Measurements from ENCODE around the gene RBM10. TPM values are rescaled to one million over a fixed set of nuclear protein-coding genes. Genes with fewer than 3 reads are reported as not detected.

RBM10 gene
- polyA plus RNA-seq, 5 donors = 39.2 to 59.0 (median 48.4) TPM

DNA sequence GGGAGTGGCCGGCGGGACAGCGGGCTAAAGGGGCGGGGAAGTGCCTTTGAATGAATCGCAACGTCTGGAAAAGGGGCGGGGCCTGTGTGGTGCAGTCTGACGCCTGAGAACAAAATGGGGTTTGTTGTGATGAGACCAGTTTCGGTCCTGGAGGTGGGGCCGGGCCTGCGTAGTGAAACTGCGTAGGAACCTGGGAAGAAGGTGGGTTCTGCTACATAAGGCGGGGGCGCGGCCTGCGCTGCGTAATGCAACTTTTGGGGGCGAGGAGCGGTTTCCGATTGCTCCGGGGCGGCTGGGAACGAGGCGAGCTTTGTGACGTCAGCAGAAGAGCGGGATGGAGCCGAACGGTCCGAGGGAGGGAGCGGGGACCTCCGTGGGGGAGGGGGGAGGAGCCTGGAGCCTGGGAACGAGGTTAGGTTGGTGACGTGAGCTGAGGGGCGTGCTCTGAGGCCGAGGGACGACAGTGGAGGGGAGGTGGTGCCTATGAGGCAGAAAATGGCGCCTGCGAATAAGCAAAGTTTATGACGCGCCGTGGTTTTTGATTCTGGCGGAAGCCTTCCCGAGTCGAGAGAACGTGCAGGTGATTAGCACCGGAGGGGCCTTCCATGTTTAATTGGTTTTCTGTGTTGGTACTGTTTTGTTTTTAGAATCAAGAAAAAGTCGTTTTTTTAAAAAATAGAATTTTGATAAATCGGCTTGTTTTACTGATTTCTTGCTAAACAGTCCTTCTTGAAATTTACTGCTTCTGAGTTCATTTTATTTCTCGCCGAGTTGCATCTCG lies 88.5 kb downstream of the RBM10 start:
- peak; percentile 94 for DNase-seq

DNA sequence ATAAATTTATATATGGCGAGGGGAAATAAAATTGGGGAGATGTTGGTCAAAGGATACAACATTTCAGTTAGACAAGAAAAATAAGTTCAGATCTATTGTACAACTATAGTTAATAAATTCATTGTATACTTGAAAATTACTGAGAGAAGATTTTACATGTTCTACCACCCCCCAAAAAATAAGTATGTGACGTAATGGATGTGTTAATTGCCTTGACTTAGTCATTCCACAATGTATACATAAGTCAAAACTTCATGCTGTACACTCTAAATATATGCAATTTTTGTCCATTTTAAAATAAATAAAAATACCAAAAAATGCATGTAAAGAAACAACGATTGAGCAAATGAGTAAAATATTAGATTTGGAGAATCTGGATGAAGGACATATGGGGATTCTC lies 89.6 kb downstream of the RBM10 start:
- DNase-seq = no peak

DNA sequence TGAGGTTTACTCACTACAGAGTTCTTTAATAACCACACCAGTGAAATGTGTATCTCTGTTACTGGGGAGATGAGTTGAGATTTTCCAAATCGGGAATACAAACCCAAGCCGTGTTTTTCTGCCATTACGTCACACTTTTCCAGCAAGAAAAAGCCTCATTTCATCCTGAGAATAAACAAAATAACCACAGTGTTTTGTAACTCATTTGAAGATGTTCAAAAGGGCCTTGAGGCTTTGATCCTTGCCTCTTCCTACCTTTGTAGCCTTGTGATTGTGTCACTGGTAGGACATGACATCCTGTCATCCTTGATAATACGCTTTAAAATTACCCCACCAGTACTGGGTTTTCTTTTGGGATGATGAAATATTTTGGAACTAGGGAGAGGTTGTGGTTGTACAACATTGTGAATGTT lies 90.7 kb downstream of the RBM10 start:
- DNase-seq = no peak

Other genes starting within 250 kb of the RBM10 start
- 10 to 100 TPM; 11.4 to 17.9 (median 14.9) TPM for gene JADE3, start 232.8 kb upstream of the RBM10 start, polyA plus RNA-seq (ENCODE audit: insufficient read depth in 1 of 5, insufficient read length in 5 of 5, low replicate concordance in 1 of 5)
- 10 to 100 TPM; 13.3 to 16.5 (median 13.9) TPM for gene RGN, start 66.8 kb upstream of the RBM10 start, polyA plus RNA-seq (ENCODE audit: insufficient read depth in 1 of 5, insufficient read length in 5 of 5, low replicate concordance in 1 of 5)
- 100 to 1,000 TPM in 1 of 5 donors, 10 to 100 TPM in 4; 82.5 to 107 (median 89.0) TPM for gene NDUFB11, start 519 bp upstream of the RBM10 start, polyA plus RNA-seq (ENCODE audit: insufficient read depth in 1 of 5, insufficient read length in 5 of 5, low replicate concordance in 1 of 5)
- 100 to 1,000 TPM; 169 to 241 (median 204) TPM for gene UBA1, start 48.6 kb downstream of the RBM10 start, polyA plus RNA-seq (ENCODE audit: insufficient read depth in 1 of 5, insufficient read length in 5 of 5, low replicate concordance in 1 of 5)
- gene CDK16, start 73.5 kb downstream of the RBM10 start, polyA plus RNA-seq (ENCODE audit: insufficient read depth in 1 of 5, insufficient read length in 5 of 5, low replicate concordance in 1 of 5) = 100 to 1,000 TPM in 1 of 5 donors, 10 to 100 TPM in 4; 85.4 to 119 (median 94.3) TPM
- gene USP11, start 87.8 kb downstream of the RBM10 start, polyA plus RNA-seq (ENCODE audit: insufficient read depth in 1 of 5, insufficient read length in 5 of 5, low replicate concordance in 1 of 5) = 100 to 1,000 TPM in 4 of 5 donors, 10 to 100 TPM in 1; 93.4 to 127 (median 109) TPM
- gene ZNF157, start 225.4 kb downstream of the RBM10 start, polyA plus RNA-seq (ENCODE audit: insufficient read depth in 1 of 5, insufficient read length in 5 of 5, low replicate concordance in 1 of 5) = 1 to 10 TPM in 1 of 5 donors, under 1 TPM in 4; 0.65 to 1.1 (median 0.84) TPM

All from right lung (tissue), 5 donors.